Ectodermal cell (in vitro differentiated cells): ENCODE measurements around the gene NEMP1.

Experiments used
- H3K27ac ChIP-seq: 2 replicates; pipeline ENCODE4 v1.7.0; 2013; ENCODE audit warnings: mild to moderate bottlenecking, low read depth, low read length; ENCODE audit not compliant: insufficient read depth, poor library complexity, severe bottlenecking
- H3K27me3 ChIP-seq: 2 replicates; pipeline ENCODE4 v1.7.0; 2013; ENCODE audit warnings: mild to moderate bottlenecking, low read length; ENCODE audit not compliant: insufficient read depth, control insufficient read depth, poor library complexity, severe bottlenecking
- H3K36me3 ChIP-seq: one replicate; pipeline ENCODE4 v1.7.0; 2013; ENCODE audit warnings: low read length; ENCODE audit not compliant: control insufficient read depth, insufficient read depth
- H3K4me1 ChIP-seq: one replicate; pipeline ENCODE4 v1.7.0; 2013; ENCODE audit warnings: low read length; ENCODE audit not compliant: control insufficient read depth, insufficient read depth
- H3K4me3 ChIP-seq: 2 replicates; pipeline ENCODE4 v1.7.0; 2013; ENCODE audit warnings: low read depth, low read length, control low read depth; ENCODE audit not compliant: insufficient read depth
- H3K9me3 ChIP-seq: 2 replicates; pipeline ENCODE4 v1.7.0; 2013; ENCODE audit warnings: mild to moderate bottlenecking, low read length, moderate library complexity; ENCODE audit not compliant: control insufficient read depth
- WGBS, 2 experiments: methylation state at CpG; one replicate each; pipeline ENCODE4 v1.1.7; 2013; ENCODE audit warnings: missing lambda C conversion rate in 2 of 2; 5-methylcytosine and 5-hydroxymethylcytosine counted together

Gene NEMP1

DNA sequence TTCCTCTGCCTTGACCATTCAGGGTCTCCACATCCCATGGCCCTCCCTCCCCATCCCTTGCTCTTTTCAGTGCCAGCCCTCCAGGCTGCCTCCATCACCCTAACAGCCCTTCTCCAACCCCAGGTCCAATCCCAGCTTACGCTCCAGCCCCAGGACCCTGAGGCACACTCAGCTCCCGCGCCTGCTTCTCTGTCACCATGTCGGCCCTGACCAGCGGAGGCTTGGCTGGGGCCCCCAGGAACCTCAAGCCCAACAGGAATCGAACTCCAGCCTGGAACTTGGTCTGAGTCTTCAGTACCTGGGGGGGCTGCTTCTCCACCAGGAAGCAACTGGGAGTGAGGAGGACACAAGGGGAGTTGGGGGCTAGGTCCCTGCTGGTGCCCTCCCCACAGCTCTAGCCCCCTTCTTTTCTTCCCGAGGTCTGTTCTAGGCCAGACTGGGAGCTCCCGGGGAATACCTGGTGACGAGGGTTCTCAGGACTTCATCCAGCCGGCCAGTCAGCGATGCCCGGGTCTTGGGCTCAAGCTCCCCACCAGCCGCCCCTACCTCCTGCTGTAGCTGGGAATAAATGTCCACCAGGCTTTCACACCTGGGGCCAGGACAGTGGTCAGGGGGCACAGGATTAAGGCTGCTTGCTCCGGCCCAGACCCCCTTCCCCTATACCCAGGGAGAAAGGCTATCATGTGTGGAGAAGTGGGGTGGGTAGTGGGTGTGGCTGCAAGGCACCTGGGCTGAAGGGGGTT is 26.6 kb upstream of the NEMP1 start:
- Histone ChIP-seq H3K4me3 (no peak overlapping the region), H3K36me3 (no peaks in the 10 kb centered on the region), H3K27me3 (no peaks in the 10 kb centered on the region), H3K9me3 (no peaks in the 10 kb centered on the region), H3K4me1 (peaks cover 8% of the 10 kb centered on the region), H3K27ac (no peak overlapping the region)
- 95 to 96% methylated on average over 14 of the region's 14 CpGs for WGBS, 2 experiments

GRCh38 chr12:57104292-57104910 is 25.8 kb upstream of the NEMP1 start:
- Histone ChIP-seq H3K27me3 (no peaks in the 10 kb centered on the region), H3K4me3 (no peak overlapping the region), H3K27ac (no peak overlapping the region), H3K9me3 (no peaks in the 10 kb centered on the region), H3K36me3 (no peaks in the 10 kb centered on the region), H3K4me1 (peaks cover 2% of the 10 kb centered on the region)
- 97 to 98% methylated on average over 12 of the region's 12 CpGs for WGBS, 2 experiments

GRCh38 chr12:57103856-57104255 is 25.3 kb upstream of the NEMP1 start:
- Histone ChIP-seq H3K4me3 (no peak overlapping the region), H3K27me3 (no peaks in the 10 kb centered on the region), H3K27ac (no peak overlapping the region), H3K9me3 (no peaks in the 10 kb centered on the region), H3K36me3 (no peaks in the 10 kb centered on the region), H3K4me1 (no peaks in the 10 kb centered on the region)
- 95% methylated on average over 7 of the region's 7 CpGs for WGBS, 2 experiments

GRCh38 chr12:57101892-57102695 is 23.5 kb upstream of the NEMP1 start:
- H3K36me3 ChIP-seq = no peaks in the 10 kb centered on the region
- no peak overlapping the region for H3K4me3 ChIP-seq
- 93 to 96% methylated on average over 15 of the region's 15 CpGs for WGBS, 2 experiments
- peak overlapping the region; percentile 77 for H3K27ac ChIP-seq
- H3K9me3 ChIP-seq = no peaks in the 10 kb centered on the region
- no peaks in the 10 kb centered on the region for H3K4me1 ChIP-seq
- H3K27me3 ChIP-seq = no peaks in the 10 kb centered on the region

DNA sequence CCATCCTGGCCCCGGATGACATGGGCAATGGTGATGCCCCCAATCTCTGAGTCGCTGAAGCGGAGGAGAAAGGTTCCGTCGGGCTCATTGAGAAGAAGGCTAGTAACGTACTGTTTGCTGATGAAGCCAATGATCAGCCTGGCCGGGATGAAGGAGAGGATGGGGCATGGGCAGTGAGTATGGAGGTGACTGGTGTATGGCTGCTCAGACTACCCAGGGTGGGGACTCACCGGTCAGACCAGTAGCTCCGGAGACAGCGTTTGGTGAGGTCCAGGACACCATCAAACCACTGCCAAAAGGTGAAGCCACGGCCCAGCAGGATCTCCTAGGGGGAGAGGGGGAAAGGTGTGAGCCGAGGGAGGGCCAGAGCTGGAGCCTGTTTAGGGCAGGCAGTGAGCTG is 21.2 kb upstream of the NEMP1 start:
- Histone ChIP-seq H3K27ac (no peak overlapping the region), H3K9me3 (no peaks in the 10 kb centered on the region), H3K36me3 (peaks cover 9% of the 10 kb centered on the region), H3K27me3 (no peaks in the 10 kb centered on the region), H3K4me1 (peaks cover 4% of the 10 kb centered on the region), H3K4me3 (no peak overlapping the region)
- WGBS, 2 experiments = 92 to 93% methylated on average over 12 of the region's 12 CpGs

GRCh38 chr12:57099047-57099714 is 20.6 kb upstream of the NEMP1 start:
- Histone ChIP-seq H3K27ac (no peak overlapping the region), H3K27me3 (no peaks in the 10 kb centered on the region), H3K4me3 (no peak overlapping the region), H3K36me3 (peaks cover 13% of the 10 kb centered on the region), H3K9me3 (no peaks in the 10 kb centered on the region), H3K4me1 (peaks cover 10% of the 10 kb centered on the region)
- 94 to 96% methylated on average over 11 of the region's 11 CpGs for WGBS, 2 experiments

DNA sequence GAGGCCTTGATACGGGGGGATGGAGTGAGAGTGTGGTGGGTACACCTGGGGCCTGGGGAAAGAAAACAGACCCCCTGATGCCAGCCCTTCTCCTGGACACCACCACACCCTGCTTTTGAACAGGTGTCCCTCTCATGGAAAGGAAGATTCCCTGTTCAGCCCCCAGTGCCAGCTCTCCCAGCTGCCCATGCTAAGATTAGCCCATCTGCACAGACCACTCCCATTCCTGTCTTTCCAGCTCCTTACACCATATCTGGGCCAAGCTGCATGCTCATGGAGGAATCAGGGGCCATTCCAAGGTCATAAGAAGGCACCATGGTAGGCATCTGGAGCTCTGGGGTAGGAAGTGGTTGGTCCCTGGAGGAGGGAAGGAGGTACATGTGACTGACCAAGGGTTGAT is 20.0 kb upstream of the NEMP1 start:
- Histone ChIP-seq H3K36me3 (peaks cover 13% of the 10 kb centered on the region), H3K4me3 (no peak overlapping the region), H3K4me1 (peaks cover 16% of the 10 kb centered on the region), H3K9me3 (no peaks in the 10 kb centered on the region), H3K27ac (no peak overlapping the region), H3K27me3 (no peaks in the 10 kb centered on the region)
- 100% methylated on average over 1 of the region's 1 CpG for WGBS, 2 experiments

- no peaks in the 10 kb centered on the region for H3K9me3 ChIP-seq
- 90 to 93% methylated on average over 8 of the region's 8 CpGs for WGBS, 2 experiments
- peaks cover 22% of the 10 kb centered on the region for H3K36me3 ChIP-seq
Measured at GRCh38 chr12:57097554-57097835, 18.9 kb upstream of the NEMP1 start.

DNA sequence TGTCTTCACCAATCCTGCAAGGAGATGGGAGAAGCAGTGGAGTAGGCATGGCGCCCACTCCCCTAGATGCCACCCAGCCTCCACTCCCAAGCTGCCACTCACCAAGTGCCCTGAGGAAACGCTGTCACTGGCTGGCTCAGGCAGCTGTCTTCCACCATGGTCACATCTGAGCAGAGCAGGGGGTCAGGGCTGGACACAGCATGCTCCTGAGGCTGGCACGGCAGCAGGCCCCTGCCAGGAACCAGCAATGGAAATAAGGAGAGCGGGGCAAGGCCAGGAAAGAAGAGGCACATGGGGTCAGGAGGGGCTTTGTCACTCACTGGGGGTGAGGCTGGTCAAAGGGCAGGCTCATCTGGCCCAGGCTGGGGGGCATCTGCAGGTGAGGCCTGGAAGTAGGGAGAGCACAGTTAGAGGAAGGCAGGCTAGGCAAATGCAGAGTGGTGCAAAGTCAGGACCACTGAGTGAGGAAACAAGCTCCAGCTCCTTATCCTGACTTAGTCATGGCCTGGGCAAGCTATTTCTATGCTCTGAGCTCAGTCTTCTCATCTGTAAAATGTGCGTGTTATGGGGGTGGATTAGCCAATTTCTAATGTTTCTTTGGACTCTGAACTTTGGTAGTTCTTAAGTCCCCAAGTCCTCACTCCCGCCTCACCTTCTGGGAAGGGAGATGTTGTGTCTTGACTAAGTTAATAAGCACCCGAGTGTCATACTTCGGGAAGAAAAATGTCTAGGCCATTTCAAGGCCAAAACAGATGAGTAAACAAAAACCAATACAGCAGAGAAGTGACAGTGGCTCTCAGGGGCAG is 18.4 kb upstream of the NEMP1 start:
- Histone ChIP-seq H3K9me3 (no peaks in the 10 kb centered on the region), H3K27ac (no peak overlapping the region), H3K4me1 (peaks cover 29% of the 10 kb centered on the region), H3K27me3 (no peaks in the 10 kb centered on the region), H3K36me3 (peaks cover 26% of the 10 kb centered on the region), H3K4me3 (no peak overlapping the region)
- 92 to 94% methylated on average over 8 of the region's 8 CpGs for WGBS, 2 experiments

More at GRCh38 chr12:57097554-57097835, 18.9 kb upstream of the NEMP1 start:
- Histone ChIP-seq H3K4me1 (peaks cover 23% of the 10 kb centered on the region), H3K27me3 (no peaks in the 10 kb centered on the region), H3K27ac (no peak overlapping the region), H3K4me3 (no peak overlapping the region)
